HepG2 (cell line): ENCODE data around the gene MBD3. TPM values are rescaled to one million over a fixed set of nuclear protein-coding genes. Genes with fewer than 3 reads are reported as not detected.
A peak's percentile ranks its signal among the peaks of the same experiment; 100 is the strongest.

Source experiments
- ARID2 ChIP-seq: sonication (generic); formaldehyde crosslinking; IDR thresholded peaks from 2 replicates; pipeline ENCODE4 v1.8.1; 2022; ENCODE audit warnings: mild to moderate bottlenecking, missing genetic modification reagents, borderline replicate concordance
- ATF7-NPFF ChIP-seq: sonication (generic); formaldehyde crosslinking; IDR thresholded peaks from 2 replicates; pipeline ENCODE4 v1.8.1; 2023; ENCODE audit warnings: mild to moderate bottlenecking, low read depth, missing genetic modification reagents, moderate library complexity
- CEBPG ChIP-seq: IDR thresholded peaks from 2 replicates; pipeline ENCODE4 v1.6.1; 2016
- ELF1 ChIP-seq: sonication (generic); formaldehyde crosslinking; IDR thresholded peaks from 2 replicates; pipeline ENCODE4 v1.4.0; 2020; ENCODE audit warnings: missing genetic modification reagents
- HDAC1 ChIP-seq: sonication (generic); formaldehyde crosslinking; IDR thresholded peaks from 2 replicates; pipeline ENCODE4 v1.5.1; 2020; ENCODE audit warnings: mild to moderate bottlenecking, missing genetic modification reagents
- HNRNPUL1 ChIP-seq: fragments of 200-400 bp; formaldehyde crosslinking; IDR thresholded peaks from 2 replicates; pipeline ENCODE4 v1.6.1; 2017; ENCODE audit warnings: low read depth, mild to moderate bottlenecking, low read length, moderate library complexity
- MTF2 ChIP-seq: sonication (generic); formaldehyde crosslinking; IDR thresholded peaks from 2 replicates; pipeline ENCODE4 v1.5.0; 2020; ENCODE audit warnings: missing genetic modification reagents, borderline replicate concordance
- MYC ChIP-seq: sonication (generic); formaldehyde crosslinking; IDR thresholded peaks from 2 replicates; pipeline ENCODE4 v1.9.0; 2021; ENCODE audit warnings: missing genetic modification reagents, borderline replicate concordance
- NFE2 ChIP-seq: sonication (generic); formaldehyde crosslinking; IDR thresholded peaks from 2 replicates; pipeline ENCODE4 v1.4.0; 2020; ENCODE audit warnings: missing genetic modification reagents
- NFE2L1 ChIP-seq: sonication (generic); formaldehyde crosslinking; IDR thresholded peaks from 2 replicates; pipeline ENCODE4 v1.4.0; 2020; ENCODE audit warnings: missing genetic modification reagents, mild to moderate bottlenecking, borderline replicate concordance
- RAD51 ChIP-seq: fragments of 450-650 bp; IDR thresholded peaks from 2 replicates; pipeline ENCODE4 v1.6.1; 2016; ENCODE audit warnings: borderline replicate concordance
- RFXAP ChIP-seq: sonication (generic); formaldehyde crosslinking; IDR thresholded peaks from 2 replicates; pipeline ENCODE4 v1.4.0; 2020; ENCODE audit warnings: missing genetic modification reagents, borderline replicate concordance
- RXRA ChIP-seq: sonication (generic); formaldehyde crosslinking; IDR thresholded peaks from 2 replicates; pipeline ENCODE4 v1.5.1; 2020; ENCODE audit warnings: missing genetic modification reagents
- RXRB ChIP-seq: IDR thresholded peaks from 2 replicates; pipeline ENCODE4 v1.6.1; 2016; ENCODE audit warnings: borderline replicate concordance, missing genetic modification reagents, missing compliant biosample characterization
- ZBTB38 ChIP-seq: sonication (generic); formaldehyde crosslinking; IDR thresholded peaks from 2 replicates; pipeline ENCODE4 v1.5.1; 2020; ENCODE audit warnings: mild to moderate bottlenecking, missing genetic modification reagents
- ZFY ChIP-seq: sonication (generic); formaldehyde crosslinking; IDR thresholded peaks from 2 replicates; pipeline ENCODE4 v1.4.0; 2020; ENCODE audit warnings: missing genetic modification reagents
- ZNF232 ChIP-seq: sonication (generic); formaldehyde crosslinking; IDR thresholded peaks from 2 replicates; pipeline ENCODE4 v1.4.0; 2020; ENCODE audit warnings: missing genetic modification reagents, borderline replicate concordance
- ZNF331 ChIP-seq: sonication (generic); formaldehyde crosslinking; IDR thresholded peaks from 2 replicates; pipeline ENCODE4 v1.4.0; 2020; ENCODE audit warnings: missing genetic modification reagents
- ZNF343 ChIP-seq: sonication (generic); formaldehyde crosslinking; IDR thresholded peaks from 2 replicates; pipeline ENCODE4 v1.4.0; 2020; ENCODE audit warnings: mild to moderate bottlenecking, missing genetic modification reagents
- ZNF589 ChIP-seq: sonication (generic); formaldehyde crosslinking; conservative IDR thresholded peaks from 2 replicates; pipeline ENCODE4 v1.8.0; 2022; ENCODE audit warnings: mild to moderate bottlenecking, moderate library complexity, missing genetic modification reagents
- ZNF816 ChIP-seq: sonication (generic); formaldehyde crosslinking; IDR thresholded peaks from 2 replicates; pipeline ENCODE4 v1.8.0; 2022; ENCODE audit warnings: missing genetic modification reagents, mild to moderate bottlenecking, borderline replicate concordance
- ZNF83 ChIP-seq: sonication (generic); formaldehyde crosslinking; IDR thresholded peaks from 2 replicates; pipeline ENCODE4 v1.4.0; 2020; ENCODE audit warnings: missing genetic modification reagents, mild to moderate bottlenecking, borderline replicate concordance
- polyA plus RNA-seq, 8 experiments: library from polyadenylated mRNA; depleted of rRNA in 3 of 8; stranded (reverse) in 7 of 8; unstranded in 1 of 8; fragments of >200 nt; fragmentation: Illumina TruSeq in 4 of 8; extraction: Trizol in 4 of 8; gene quantifications; 2 replicates each; pipeline versions ENCODE4 v1.2.1 to v1.2.3, GENCODE V29; 2011 to 2016; ENCODE audit warnings: low read depth in 4 of 8, missing spikeins in 1 of 8, mixed read lengths in 1 of 8; ENCODE audit not compliant: insufficient read depth in 1 of 8
- total RNA-seq, 5 experiments: library from RNA; depleted of rRNA; stranded (reverse); fragments of >200 nt; fragmentation: Illumina TruSeq; extraction: Trizol; gene quantifications; 2 replicates each; pipeline ENCODE4 v1.2.3, GENCODE V29; 2016; ENCODE audit warnings: low read depth in 1 of 5
- TF ChIP-seq, protein P1 (sequence below): IDR thresholded peaks from 2 replicates; pipeline ENCODE4 v1.6.1; 2016; ENCODE audit warnings: low read depth, missing genetic modification reagents, missing compliant biosample characterization
- TF ChIP-seq, protein P2 (sequence below): sonication (generic); formaldehyde crosslinking; IDR thresholded peaks from 2 replicates; pipeline ENCODE4 v1.4.0; 2020; ENCODE audit warnings: mild to moderate bottlenecking, missing genetic modification reagents
- TF ChIP-seq, protein P3 (sequence below): IDR thresholded peaks from 2 replicates; pipeline ENCODE4 v1.6.1; 2016; ENCODE audit warnings: missing biosample characterization, missing genetic modification reagents, low read depth

MBD3 gene
- total and polyA plus RNA-seq, 2 of the 13 experiments (the other 11 are each of a cell fraction or from before 2014, with no cell fraction given): 21.2 to 76.9 TPM

DNA sequence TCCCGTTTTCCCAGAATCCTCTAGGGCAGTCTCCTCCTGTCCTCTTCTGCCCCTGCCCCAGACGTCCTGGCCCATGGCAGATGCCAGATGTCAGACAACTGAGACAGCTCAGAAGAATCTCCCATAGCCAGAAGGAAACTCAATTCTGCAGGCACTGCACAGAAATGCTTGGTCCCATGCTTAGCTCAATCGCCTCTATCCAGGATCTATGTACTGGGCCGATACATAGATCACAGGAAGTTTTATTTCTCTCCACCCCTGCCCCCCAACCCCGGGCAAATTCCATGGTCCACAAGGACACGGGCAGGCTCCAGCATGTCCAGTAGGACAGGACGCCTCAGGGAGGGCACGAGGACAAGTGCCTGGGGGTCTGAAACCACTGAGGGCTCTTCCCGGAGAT, 4.8 kb downstream of the MBD3 start (continued):
- TF ChIP-seq, protein P1, sequence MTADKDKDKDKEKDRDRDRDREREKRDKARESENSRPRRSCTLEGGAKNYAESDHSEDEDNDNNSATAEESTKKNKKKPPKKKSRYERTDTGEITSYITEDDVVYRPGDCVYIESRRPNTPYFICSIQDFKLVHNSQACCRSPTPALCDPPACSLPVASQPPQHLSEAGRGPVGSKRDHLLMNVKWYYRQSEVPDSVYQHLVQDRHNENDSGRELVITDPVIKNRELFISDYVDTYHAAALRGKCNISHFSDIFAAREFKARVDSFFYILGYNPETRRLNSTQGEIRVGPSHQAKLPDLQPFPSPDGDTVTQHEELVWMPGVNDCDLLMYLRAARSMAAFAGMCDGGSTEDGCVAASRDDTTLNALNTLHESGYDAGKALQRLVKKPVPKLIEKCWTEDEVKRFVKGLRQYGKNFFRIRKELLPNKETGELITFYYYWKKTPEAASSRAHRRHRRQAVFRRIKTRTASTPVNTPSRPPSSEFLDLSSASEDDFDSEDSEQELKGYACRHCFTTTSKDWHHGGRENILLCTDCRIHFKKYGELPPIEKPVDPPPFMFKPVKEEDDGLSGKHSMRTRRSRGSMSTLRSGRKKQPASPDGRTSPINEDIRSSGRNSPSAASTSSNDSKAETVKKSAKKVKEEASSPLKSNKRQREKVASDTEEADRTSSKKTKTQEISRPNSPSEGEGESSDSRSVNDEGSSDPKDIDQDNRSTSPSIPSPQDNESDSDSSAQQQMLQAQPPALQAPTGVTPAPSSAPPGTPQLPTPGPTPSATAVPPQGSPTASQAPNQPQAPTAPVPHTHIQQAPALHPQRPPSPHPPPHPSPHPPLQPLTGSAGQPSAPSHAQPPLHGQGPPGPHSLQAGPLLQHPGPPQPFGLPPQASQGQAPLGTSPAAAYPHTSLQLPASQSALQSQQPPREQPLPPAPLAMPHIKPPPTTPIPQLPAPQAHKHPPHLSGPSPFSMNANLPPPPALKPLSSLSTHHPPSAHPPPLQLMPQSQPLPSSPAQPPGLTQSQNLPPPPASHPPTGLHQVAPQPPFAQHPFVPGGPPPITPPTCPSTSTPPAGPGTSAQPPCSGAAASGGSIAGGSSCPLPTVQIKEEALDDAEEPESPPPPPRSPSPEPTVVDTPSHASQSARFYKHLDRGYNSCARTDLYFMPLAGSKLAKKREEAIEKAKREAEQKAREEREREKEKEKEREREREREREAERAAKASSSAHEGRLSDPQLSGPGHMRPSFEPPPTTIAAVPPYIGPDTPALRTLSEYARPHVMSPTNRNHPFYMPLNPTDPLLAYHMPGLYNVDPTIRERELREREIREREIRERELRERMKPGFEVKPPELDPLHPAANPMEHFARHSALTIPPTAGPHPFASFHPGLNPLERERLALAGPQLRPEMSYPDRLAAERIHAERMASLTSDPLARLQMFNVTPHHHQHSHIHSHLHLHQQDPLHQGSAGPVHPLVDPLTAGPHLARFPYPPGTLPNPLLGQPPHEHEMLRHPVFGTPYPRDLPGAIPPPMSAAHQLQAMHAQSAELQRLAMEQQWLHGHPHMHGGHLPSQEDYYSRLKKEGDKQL (CRISPR knock-in tag): no peak
- TF ChIP-seq ZBTB38: no peak
- no peak for TF ChIP-seq ZNF83 (CRISPR knock-in tag)
- no peak for TF ChIP-seq RXRB (CRISPR knock-in tag)
- TF ChIP-seq ZFY (CRISPR knock-in tag): no peak
- TF ChIP-seq CEBPG: no peak
- TF ChIP-seq ELF1 (CRISPR knock-in tag): no peak
- TF ChIP-seq HDAC1: peak; percentile 49; the same call in 1 of the 2 replicates
- TF ChIP-seq HNRNPUL1: no peak
- TF ChIP-seq RAD51: no peak
- TF ChIP-seq MTF2 (CRISPR knock-in tag): no peak
- TF ChIP-seq ATF7-NPFF (CRISPR knock-in tag): no peak
- TF ChIP-seq MYC: peak; percentile 41; the same call in 1 of the 2 replicates
- no peak for TF ChIP-seq NFE2L1 (CRISPR knock-in tag)
- TF ChIP-seq, protein P2, sequence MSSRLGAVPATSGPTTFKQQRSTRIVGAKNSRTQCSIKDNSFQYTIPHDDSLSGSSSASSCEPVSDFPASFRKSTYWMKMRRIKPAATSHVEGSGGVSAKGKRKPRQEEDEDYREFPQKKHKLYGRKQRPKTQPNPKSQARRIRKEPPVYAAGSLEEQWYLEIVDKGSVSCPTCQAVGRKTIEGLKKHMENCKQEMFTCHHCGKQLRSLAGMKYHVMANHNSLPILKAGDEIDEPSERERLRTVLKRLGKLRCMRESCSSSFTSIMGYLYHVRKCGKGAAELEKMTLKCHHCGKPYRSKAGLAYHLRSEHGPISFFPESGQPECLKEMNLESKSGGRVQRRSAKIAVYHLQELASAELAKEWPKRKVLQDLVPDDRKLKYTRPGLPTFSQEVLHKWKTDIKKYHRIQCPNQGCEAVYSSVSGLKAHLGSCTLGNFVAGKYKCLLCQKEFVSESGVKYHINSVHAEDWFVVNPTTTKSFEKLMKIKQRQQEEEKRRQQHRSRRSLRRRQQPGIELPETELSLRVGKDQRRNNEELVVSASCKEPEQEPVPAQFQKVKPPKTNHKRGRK (CRISPR knock-in tag): no peak
- no peak; the same call in 1 of the 2 replicates for TF ChIP-seq ZNF343 (CRISPR knock-in tag)
- TF ChIP-seq ZNF232 (CRISPR knock-in tag): no peak
- TF ChIP-seq ZNF816 (CRISPR knock-in tag): no peak
- TF ChIP-seq, protein P3, sequence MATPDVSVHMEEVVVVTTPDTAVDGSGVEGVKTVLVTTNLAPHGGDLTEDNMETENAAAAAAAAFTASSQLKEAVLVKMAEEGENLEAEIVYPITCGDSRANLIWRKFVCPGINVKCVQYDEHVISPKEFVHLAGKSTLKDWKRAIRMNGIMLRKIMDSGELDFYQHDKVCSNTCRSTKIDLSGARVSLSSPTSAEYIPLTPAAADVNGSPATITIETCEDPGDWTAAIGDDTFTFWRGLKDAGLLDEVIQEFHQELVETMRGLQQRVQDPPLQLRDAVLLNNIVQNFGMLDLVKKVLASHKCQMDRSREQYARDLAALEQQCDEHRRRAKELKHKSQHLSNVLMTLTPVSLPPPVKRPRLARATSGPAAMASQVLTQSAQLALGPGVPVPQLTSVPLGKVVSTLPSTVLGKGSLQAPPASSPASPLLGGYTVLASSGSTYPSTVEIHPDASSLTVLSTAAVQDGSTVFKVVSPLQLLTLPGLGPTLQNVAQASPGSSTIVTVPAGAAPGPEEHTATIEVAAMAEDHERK (CRISPR knock-in tag): no peak
- no peak for TF ChIP-seq RFXAP (CRISPR knock-in tag)
- TF ChIP-seq NFE2 (CRISPR knock-in tag): no peak
- TF ChIP-seq RXRA (CRISPR knock-in tag): 0 out of 2 replicates have a peak, but pooled peaks have one; percentile 35
- TF ChIP-seq ZNF331: no peak
- no peak for TF ChIP-seq ARID2 (CRISPR knock-in tag)
- no peak for TF ChIP-seq ZNF589 (CRISPR knock-in tag)
